ENCODE measurements around the gene RNF130.
A peak's percentile ranks its signal among the peaks of the same experiment; 100 is the strongest.
"Not testable (repeated sequence)": the region's sequence is repeated elsewhere in the genome, so short reads cannot be mapped to it uniquely, and the experiment has no call there.

The RNF130 gene

DNA sequence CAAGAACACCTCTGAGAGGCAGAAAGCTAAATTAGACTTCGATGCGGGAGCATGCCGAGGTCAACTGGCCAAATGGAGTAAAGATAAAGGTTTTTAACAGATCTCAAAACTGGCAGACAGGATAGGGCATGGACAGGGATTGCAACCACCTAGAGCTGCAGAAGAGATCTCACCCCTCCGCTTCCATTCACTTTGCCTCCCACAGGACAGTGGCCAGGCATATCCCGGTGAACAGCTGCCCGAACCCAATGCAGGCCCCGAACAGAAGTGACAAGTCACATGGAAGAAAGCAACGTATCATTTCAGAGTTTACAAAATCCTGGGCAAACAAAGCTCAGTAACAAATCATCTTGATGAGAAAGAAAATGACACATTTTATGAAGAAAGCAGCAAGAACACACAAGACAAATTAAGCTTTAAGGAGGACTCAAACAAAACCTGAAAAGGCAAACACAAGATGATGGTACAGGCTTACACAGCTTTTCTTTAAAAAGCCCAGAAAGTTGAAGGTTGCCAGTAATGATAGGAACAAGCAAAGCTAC, 18.4 kb downstream of the RNF130 start:
- DNase-seq = peak; percentile 85

DNA sequence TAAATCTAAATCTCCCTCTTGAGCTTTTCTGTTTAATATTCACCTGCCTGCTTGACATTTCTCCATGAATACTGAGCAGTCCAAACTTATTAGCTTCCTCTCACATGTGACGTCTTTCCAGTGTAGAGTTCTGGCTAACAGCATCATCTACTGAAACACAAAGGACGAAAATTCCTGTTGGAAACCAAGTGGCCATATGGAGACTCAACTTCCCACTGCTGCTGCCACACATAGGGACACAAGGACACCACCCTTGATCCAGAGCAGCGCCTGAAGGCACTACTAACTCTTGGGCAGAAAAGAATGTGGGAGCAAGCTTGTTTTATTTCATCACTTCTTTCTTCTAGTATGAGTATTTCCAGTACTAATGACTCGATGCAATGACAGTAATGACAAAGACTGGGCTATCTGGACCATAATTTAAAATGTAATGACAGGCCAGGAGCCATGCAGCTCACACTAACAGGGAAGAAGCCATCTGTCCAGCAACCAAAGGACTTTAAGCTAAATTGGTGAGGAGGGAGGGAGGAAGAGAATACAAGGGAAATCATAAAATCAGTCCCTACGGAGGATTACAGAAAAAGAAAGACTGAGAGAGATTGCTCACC, 19.2 kb downstream of the RNF130 start:
- DNase-seq = peak; percentile 67

DNA sequence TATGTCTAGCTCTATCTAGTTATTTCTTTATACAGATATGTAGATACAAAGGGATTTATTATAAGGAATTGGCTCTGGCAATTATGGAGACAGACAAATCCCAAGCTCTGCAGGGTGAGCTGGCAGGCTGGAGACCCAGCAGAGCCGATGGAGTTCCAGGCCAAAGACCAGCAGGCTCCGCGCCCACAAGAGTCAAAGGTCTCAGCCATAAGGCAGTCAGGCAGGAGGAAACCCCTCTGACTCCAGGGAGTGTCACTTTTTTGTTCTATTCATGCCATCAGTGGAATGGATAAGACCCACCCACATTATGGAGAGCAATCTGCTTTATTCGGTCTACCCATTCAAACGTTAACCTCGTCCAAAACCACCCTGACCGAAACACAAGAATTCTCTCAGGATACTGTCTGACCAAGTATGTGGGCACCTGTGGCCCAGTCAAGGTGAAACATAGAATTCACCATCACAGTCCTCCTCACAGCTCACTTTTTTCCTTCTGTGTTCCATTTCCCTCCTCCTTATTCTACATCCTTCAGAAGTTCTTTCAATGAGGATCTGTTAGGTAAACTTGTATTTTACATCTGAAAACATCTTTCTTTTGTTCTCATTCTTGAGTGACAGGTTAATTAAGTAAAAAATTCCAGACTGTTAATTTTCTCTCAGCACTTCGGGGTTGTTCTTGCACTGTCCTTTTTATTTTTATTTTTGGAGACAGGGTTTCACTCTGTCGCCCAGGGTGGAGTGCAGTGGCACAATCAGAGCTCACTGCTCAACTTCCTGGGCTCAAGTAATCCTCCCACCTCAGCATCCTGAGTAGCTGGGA, 21.2 kb downstream of the RNF130 start:
- DNase-seq = no peak

DNA sequence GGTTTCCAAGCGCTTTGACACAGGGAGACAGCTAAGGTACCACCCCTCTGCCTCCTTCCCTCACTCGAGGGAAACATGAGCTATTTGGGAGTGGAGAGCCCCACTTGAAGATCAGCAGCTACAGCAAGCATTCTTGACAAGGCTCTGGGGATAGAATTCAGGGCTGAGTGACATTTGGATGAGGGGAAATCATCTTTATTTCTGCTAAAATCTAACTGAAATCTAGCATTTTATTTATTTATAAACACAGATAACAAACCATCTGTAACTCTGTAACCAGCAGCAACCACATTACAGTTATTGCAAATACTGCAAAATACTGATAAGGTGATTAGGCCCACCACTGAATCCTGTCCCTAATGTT, 22.4 kb downstream of the RNF130 start:
- DNase-seq = no peak

DNA sequence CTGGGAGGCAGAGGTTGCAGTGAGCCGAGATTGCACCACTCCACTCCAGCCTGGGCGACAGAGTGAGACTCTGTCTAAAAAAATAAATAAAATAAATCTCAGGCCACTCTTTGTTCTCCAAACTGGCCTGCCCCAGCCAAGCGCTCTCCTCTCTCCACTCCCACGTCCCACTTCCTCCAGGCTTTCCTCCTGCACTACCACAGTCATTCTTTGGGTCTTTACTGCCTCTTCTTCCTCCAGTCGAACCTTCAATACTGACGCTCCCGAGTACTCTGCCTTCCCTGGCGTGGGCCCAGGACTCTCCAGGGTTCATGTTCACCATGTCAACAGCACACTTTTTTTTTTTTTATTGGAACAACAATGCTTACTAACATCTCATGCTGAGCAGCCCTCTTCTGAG, 23.9 kb downstream of the RNF130 start:
- peak; percentile 41 for DNase-seq

DNA sequence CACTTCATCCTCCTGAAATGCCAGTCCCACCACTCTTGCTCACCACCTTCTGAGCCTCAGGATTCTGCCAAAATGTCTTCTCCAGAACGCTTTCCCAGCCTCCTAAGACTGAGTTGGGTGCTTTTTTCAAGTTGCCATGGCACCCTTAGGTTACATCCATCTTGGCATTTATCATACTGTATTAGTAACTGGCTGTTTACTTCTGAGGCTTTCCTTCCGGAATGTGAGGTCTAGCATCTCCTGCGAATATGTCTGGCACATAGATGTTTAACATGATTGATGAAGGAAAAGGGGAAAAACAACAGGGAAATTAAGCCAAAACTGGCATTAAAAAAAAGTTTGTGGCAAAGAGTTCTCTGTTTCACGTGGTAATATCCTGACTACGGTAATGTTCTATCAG, 24.9 kb downstream of the RNF130 start:
- no peak for DNase-seq

DNA sequence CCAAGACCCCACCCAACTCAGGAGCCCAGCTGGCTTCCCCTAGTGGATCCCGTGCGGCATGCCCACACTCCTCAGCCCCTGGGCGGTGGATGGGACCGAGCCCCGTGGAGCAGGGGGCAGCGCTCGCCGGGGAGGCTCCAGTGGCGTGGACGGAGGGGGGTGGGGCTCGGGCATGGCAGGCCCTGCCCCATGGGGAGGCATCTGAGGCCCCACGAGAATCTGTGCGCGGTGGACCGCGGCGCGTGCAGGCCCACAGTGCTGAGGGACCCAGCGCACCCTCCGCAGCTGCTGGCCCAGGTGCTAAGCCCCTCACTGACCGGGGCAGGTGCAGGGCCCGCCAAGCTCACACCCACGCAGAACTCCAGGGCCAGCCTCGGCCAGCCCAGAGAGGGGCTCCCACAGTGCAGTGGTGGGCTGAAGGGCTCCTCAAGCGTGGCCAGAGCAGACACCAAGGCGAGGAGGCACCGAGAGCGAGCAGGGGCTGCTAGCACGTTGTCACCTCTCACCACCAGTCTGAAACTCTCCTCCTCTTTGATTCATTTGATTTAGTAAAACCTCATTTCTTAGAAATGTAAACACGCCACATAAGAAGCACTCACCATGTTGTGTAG, 25.6 kb downstream of the RNF130 start:
- DNase-seq = no peak

DNA sequence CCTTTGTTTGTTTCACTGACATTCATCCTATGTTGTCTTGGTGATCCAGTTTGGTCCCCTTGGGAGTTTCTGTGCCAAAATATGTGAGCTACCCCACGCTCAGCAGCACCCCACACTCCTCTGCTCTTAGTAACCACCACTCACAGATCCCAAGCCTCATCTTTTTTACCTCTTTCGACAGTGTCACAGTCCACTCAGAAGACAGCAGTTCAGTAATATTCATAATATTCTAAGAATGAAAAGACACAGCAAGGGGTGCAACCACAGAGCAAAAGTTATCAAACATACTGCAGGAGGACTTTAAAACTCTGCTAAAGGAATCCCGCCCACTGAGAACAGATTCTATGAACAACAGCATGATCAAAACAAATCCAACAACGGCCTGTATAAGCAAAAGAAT, 28.2 kb downstream of the RNF130 start:
- no peak for DNase-seq

DNA sequence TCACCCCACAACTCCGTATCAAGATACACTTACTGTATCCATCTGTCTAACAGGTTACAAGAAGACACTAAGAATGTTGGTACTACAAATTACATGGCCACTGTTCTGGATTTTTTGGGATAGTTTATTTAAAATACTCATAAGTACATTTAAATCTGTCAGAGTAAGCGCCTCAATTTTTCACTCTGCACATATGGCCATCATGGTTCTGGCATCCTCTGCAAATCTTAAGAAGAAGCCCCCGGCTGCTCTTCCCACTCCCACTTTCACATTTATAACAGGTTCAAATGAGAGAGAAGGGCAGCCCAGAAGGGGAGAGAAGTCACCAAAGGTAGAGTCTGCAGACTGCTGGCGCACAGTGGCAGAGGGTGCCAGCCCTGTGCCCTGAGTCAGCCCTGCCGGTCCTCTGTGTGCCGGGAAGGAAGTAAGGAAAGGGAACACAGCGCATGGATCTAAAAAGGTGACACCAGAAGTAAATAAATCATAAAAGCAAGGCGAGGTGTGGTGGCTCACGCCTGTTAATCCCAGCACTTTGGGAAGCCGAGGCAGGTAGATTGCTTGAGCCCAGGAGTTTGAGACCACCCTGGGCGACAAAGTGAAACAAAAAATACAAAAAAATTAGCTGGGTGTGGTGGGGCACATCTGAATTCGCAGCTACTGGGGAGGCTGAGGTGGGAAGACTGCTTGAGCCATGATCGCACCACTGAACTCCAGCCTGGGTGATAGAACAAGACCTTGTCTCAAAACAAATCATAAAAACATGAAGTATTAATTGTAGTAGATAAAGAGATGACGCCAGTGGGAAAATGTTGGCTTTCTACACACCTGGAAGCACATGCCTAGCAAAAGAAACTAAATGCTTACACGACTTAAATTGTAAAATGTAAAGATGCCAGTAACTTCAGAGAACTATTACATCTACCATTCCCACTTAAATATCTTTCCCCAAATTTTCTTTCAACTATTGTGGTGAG, 30.0 kb downstream of the RNF130 start:
- DNase-seq = no peak

DNA sequence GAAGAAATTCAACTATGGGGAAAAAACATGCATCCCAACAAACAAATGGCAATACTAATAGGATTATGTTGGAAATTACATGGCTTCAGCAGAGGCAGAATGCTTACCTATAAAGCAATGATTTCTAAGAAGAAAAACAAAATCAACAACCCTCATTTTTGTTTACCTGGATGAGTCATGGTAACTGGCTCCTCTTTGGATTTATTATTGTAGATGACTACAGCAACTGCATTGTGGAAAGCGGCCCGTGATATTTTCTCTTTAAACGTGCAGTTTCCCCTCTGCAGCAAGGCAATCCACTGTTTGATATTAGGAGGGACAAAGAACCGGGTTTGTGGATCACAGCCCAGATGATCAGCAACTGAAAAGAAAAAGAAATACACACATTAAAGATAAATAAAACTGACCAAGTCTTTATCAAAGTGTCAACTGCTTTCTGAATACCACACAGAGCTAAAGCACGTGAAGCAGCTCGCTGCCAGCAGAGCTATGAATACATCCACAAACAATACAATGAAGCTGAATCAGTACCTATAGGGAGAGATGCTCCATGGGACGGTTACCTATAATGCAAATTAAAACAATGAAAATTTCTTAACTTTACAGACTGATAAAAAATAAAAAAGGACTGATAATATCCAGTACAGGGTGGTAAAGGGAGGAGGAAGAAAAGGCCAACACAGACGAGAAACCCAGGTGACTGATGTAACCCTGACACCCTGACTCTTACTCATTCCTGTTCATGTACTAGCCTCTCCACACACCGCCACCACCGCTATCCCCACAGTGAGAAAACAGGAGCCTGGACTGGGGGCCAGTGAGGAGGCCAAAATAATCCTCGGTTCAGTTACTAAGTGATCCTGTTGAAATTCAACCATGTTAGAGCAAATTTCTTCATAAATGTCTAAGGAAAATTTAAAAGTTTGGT, 31.0 kb downstream of the RNF130 start:
- DNase-seq = no peak

DNA sequence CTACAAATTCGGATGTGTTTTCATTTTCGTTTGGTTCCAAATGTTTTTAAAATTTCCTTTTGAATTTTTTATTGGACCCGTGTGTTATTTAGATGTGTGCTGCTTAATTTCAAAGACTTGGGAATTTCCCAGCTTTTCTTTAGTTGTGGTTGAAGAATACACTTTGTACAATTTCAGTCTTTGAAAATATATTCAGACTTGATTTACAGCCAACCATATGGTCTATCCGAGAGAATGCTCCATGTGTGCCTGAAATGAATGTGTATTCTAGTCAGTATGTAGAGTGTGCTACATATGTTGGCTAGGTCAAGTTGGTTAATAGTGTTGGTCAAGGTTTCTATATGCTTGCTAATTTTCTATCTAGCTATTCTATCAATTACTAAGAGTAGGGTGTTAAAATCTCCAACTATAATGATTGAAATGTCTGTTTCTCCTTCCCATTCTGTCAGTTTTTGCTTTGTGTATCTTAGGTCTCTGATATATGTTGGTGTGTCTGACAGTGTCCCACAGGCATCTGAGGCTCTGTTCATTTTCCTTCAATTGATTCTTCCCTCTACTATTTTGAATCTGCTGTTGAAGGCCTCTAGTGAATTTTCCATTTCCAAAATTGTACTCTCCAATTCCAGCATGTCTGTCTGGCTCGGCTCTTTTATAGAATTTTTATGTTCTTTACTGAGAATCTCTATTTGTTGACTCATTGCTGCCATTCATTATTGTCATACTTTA, 36.2 kb downstream of the RNF130 start:
- no peak for DNase-seq

DNA sequence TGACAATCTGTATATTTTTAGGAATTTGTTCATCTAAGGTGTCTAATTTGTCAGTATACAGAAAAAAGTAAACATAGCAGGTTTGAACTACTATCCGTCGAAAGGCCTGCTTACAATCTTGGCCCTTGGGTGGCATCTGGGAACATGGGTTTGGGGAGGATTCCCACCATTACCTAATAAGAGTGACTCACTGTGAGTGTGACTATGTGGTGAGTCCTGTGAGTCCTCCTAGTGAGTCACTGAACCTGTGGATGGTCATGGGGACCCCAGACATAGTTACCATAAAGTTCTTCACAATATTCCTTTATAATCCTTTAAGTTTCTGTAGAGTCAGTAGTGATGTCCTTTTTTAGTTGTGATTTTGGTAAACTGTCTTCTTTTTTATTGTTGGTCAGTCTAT, 37.0 kb downstream of the RNF130 start:
- no peak for DNase-seq

DNA sequence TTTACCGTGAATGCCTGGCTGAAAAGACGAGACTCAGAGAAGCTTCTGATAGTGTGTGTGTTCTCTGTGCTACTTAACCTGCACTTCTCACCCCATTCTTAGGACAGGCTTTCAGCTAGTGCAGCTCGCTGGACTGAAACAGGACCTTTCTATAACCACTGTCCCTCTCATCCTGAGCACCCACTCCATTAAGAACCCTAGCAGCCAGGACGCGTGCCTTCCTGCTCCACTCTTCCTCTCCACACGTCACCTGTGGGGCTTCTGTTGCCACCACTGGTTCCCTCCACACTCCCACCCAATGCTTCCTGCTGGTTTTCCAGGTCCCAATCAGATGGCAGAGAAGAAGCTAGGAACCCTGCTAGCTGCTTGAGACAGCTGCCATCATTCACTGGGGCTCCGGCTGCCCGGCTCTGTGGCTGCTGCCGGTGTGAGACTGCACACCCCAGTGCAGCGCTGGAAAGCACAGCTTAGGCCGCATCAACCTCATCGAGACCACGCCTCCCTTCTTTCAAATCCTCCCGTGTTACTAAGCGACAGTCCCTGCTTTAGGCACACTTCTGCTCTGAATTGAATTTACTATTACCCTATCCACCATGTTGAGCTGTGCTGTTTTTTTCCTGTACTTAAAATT, 44.0 kb downstream of the RNF130 start:
- DNase-seq = no peak

DNA sequence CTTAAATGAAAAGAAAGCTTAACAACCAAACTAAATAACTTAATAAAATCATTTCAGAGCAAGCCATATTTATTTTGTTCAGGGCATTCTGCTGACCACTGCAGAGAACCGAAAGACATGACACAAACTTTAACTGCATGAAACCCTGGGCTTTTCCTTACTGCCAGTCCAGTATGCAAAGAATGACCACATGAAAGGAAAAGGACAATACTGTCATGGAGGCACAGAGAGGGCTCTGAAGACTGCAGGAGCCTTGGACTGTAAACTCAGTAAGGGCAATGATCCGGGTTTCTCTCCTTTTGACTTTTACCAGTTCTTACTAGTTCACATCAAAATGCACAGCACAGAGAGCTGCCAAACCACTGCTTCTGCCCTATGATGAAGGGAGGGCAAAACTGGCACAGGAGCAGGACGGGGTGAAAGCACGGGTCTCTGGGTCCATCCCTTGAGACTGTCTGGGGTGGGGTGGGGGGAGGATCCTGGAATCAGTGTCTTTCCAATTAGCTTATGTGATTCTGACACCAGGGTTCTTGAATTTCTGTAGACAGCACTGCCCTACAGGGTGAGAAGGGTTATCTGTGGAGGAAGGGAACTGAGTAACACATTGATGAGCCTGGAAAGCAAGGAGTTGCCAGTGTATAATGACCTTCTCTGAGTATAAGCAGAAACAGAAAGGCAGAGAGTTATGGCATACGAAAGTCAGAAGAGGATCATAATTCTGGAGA, 44.7 kb downstream of the RNF130 start:
- DNase-seq = no peak

DNA sequence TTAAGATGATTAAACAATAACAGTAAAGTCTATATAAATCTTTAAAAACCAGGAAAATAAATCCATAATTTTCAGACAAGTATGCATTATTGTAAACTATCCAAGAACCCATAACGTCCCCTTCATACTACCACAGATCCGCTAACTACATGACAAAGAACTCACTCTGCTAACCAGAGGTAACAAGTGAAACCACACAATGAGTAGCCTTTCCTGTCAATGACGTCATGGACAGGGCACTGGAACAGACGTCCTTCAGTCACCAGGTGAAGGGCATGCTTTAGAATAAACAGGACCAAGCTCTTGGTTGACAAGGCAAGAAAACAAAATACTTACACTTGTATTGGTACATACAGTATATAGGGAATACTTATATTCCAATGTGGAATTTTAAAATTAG, 45.2 kb downstream of the RNF130 start:
- DNase-seq = peak; percentile 43

DNA sequence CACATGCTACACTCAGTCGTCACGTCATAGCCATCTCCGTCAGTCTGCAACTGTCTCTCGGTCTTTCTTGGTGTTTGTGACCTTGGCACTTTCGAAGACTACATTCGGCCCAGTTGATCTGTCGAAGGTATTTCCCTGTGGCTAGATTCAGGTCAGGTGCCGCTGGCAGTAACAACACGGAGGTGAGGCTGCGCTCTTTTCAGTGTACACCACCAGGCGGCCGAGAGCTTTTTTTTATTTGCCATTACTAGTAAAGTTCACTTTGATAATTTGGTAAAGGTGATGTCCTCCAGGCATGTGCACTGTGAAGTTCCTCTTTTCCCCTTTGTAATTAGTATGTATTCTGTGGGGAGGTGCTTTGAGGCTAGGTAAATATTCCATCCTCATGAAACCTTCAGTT, 49.7 kb downstream of the RNF130 start:
- DNase-seq = no peak

DNA sequence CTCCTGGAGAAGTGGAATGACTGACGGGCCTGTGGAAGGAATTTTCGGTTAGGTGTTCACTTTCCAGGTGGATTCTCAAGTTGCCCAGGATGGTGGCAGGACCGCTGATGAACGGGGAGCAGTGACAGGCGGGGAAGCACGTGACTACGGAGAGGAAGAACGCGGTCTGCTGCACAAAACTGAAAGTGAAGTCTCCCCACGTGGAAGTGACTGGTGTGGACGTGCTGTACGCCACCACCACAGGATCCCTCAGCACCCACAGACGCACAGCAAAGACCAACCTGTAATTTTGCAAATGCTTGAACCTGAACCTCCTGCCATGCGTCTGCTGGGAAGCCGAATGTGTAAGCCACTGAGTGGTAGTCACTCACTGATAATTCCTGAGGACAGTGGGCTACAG, 51.4 kb downstream of the RNF130 start:
- DNase-seq = no peak

DNA sequence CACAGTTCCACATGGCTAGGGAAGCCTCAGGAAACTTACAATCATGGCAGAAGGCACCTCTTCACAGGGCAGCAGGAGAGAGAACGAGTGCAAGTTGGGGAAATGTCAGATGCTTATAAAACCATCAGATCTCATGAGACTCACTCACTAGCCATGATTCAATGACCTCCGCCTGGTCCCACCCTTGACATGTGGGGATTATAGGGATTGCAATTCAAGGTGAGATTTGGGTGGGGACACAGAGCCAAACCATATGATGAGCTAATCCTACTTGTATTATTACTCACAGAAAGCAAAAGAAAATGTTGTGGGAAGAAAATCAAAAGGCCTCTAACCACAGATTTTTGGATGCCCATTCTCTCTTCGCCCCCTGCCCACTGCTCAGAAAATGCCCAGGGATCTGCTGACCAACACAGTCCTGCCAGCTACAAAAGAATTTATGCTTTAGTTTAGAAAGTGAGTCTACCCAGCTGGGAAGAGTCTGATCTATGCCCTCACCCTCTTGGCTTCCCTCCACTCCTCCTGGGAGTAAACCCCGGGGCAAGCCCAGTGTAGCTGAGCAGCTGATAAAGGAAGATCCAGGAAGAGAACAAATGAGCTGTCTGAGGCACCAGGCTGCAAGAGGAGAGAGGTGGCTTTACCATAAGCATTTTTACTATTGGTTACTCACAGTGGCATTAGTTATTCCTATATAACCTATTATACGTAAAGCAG, 53.1 kb downstream of the RNF130 start:
- no peak for DNase-seq

DNA sequence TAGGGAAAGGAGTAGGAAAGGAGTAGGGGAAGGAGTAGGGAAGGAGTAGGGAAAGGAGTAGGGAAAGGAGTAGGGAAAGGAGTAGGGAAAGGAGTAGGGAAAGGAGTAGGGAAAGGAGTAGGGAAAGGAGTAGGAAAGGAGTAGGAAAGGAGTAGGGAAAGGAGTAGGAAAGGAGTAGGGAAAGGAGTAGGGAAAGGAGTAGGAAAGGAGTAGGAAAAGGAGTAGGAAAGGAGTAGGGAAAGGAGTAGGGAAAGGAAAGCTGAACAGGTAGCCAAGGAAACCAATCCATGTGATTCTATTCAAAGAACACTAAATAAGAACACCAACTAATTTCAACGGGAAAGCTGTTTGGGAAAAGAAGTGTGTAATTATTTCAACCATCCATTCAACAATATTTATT, 56.0 kb downstream of the RNF130 start:
- DNase-seq = not testable (repeated sequence)
